GM12891 (cell line): Measurements from ENCODE around the gene FREM1.

ENCODE experiments used
- POLR2A ChIP-seq: IDR thresholded peaks from 2 replicates; pipeline ENCODE4 v1.6.1; 2011; ENCODE audit warnings: low read depth, low read length, control low read depth
- POLR2AphosphoS5 ChIP-seq: IDR thresholded peaks from 2 replicates; pipeline ENCODE4 v1.6.1; 2011; ENCODE audit warnings: low read depth, low read length, control low read depth
- TAF1 ChIP-seq: IDR thresholded peaks from 2 replicates; pipeline ENCODE4 v1.6.1; 2011; ENCODE audit warnings: low read depth, low read length, control low read depth

DNA sequence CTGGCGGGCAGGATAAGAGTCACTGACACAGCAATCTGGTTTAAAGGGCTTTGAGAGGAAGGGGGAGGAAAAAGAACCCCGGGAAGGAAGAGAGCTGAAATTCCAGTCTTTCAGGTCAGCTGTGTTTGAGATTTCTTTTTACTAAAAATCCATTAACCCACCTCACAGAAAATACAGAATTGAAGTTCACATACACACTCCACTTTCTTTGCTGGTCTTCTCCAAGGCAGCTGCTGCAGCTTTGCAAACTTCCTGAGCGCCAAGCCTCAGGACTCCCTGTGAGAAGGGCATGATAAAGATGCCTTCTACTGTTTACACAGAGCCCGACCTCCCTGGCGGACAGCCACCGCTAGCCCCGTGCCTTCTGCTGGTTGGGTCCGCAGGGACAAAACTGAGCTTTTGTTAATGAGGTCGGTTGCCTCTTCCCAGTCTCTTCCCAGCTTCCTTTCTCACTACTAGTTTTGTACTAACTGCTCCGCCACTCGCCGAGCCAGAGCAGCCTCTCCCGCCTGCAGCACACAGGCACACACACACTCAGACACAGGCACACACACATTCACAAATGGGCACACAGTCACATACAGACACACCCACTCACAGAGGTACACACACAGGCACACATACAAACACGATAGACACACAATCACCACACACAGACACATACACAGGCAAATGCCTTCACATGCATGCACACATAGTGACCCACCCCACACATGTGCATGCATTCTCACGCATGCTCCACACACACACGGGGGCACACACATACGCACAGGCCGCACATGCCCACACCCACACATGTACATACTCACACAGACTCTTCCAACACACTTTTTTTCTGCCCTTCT, at the start of gene FREM1:
- no peak for TF ChIP-seq POLR2A
- TF ChIP-seq TAF1: no peak
- TF ChIP-seq POLR2AphosphoS5: no peak
